Prostate gland (tissue), 2 donors: ENCODE data around the gene ACER3. TPM values are rescaled to one million over a fixed set of nuclear protein-coding genes. Genes with fewer than 3 reads are reported as not detected.

Experiments used
- DNase-seq: peaks from one replicate; pipeline ENCODE4 v3.0.0-alpha.2; 2019; ENCODE audit warnings: low spot score
- H3K27ac ChIP-seq, 2 donors: fragments of 200-600 bp; sonication (generic); 2 replicates each; pipeline ENCODE4 v1.5.1; 2017 to 2019
- H3K27me3 ChIP-seq: fragments of 200-600 bp; sonication (generic); replicated peaks from 2 replicates; pipeline ENCODE4 v1.5.1; 2019; ENCODE audit not compliant: insufficient read depth
- H3K36me3 ChIP-seq, 2 donors: fragments of 200-600 bp; sonication (generic); 1 replicate in 1 of 2; 2 replicates in 1 of 2; pipeline versions ENCODE4 v1.5.1 to v1.8.1; 2017 to 2019
- H3K4me1 ChIP-seq: fragments of 200-600 bp; sonication (generic); replicated peaks from 2 replicates; pipeline ENCODE4 v1.5.1; 2019
- H3K4me3 ChIP-seq, 2 donors: fragments of 200-600 bp; sonication (generic); 2 replicates each; pipeline ENCODE4 v1.5.1; 2017 to 2019
- H3K9me3 ChIP-seq: fragments of 200-600 bp; sonication (generic); 2 replicates; pipeline ENCODE4 v1.5.1; 2017
- POLR2A ChIP-seq: fragments of 450-650 bp; IDR thresholded peaks from one replicate; pipeline ENCODE4 v1.6.1; 2016; ENCODE audit warnings: antibody characterized with exemption, mild to moderate bottlenecking
- POLR2AphosphoS5 ChIP-seq: sonication (generic); formaldehyde crosslinking; IDR thresholded peaks from one replicate; pipeline ENCODE4 v1.6.1; 2017; ENCODE audit warnings: antibody characterized with exemption
- WGBS: methylation state at CpG from one replicate; pipeline ENCODE4 v1.1.5; 2018; 5-methylcytosine and 5-hydroxymethylcytosine counted together
- intact Hi-C: fragments of 100-400 bp; cut with DNase I; formaldehyde crosslinking; loops from one replicate; pipeline ENCODE4 v1.14.2; 2022
- total RNA-seq, 2 donors: library from RNA; depleted of rRNA; stranded (reverse); fragments of >200 nt; gene quantifications; one replicate each; pipeline ENCODE4 v1.1.0, GENCODE V29; 2016
- TF ChIP-seq, protein P1 (sequence below), 4 experiments: fragments of 200-600 bp in 2 of 4; fragments of 450-650 bp in 2 of 4; sonication (generic) in 2 of 4; IDR thresholded peaks; 1 replicate in 3 of 4; 2 replicates in 1 of 4; pipeline ENCODE4 v1.5.1; 2016 to 2019; ENCODE audit warnings: antibody characterized with exemption in 4 of 4, mild to moderate bottlenecking in 2 of 4, moderate library complexity in 2 of 4

Gene ACER3
- total RNA-seq, 2 donors from 2014 or later, result 11.3 to 11.9 TPM

DNA sequence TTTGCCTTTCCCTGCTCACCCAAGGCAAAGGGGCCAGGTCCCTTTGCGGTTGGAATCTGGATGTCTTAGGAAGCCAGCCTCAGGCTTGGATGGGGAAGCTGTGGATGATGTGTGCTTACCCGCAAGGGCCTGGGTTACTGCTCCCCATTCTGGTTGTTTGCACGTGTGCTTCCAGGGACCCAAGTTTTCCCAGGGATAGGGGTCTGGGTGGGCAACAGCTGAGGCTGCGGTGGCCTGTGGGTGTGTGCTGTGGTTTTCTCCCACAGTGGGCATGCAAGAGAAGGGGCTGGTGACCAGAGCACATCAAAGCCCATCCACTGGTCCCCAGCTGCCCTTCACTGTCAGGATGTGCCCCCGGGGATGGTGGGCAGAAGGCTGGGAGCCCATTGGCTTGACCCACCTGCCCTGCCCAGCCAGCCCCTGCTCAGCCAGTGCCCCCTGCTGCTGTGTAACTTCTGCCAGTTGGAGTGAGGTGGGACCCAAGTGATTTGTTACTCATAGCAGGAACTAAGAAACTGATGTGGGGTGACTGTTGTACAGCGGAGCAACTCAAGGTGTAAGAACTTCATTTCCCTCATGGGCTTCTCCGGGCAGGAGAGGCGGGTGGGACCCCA lies 209.4 kb downstream of the ACER3 start:
- intact Hi-C loops, result no loop called here
- no peak overlapping the region for H3K27ac ChIP-seq

DNA sequence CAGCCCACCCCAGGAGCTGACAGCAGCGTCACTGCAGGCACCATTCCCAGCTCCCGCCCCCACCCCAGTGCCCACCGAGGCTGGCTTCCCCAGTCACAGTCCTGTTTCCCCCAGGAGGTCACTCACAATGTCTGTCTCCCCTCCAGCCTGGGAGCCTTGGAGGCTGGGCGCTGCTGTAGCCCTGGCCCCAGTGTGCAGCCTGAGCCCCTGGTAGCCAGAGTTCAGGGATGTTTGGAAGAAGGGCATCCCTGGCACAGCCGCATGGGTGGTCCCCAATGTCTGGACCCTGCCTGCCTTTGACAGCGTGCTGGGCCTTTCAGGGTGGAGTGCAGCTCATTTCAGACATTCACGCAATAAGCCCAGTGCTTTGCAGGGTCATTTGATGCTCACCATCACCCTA lies 210.4 kb downstream of the ACER3 start:
- no peak for TF ChIP-seq POLR2AphosphoS5
- no peak for DNase-seq
- H3K4me3 ChIP-seq, result no peak overlapping the region
- intact Hi-C loops, result no loop called here
- H3K27me3 ChIP-seq, result no peaks in the 10 kb centered on the region
- peaks cover 29% of the 10 kb centered on the region for H3K4me1 ChIP-seq
- no peaks in the 10 kb centered on the region for H3K9me3 ChIP-seq
- WGBS, result 84% methylated on average over 6 of the region's 7 CpGs
- H3K36me3 ChIP-seq, result no peaks in the 10 kb centered on the region
- no peak overlapping the region for H3K27ac ChIP-seq

More for the DNA sequence above, 209.4 kb downstream of the ACER3 start:
- TF ChIP-seq, protein P1, sequence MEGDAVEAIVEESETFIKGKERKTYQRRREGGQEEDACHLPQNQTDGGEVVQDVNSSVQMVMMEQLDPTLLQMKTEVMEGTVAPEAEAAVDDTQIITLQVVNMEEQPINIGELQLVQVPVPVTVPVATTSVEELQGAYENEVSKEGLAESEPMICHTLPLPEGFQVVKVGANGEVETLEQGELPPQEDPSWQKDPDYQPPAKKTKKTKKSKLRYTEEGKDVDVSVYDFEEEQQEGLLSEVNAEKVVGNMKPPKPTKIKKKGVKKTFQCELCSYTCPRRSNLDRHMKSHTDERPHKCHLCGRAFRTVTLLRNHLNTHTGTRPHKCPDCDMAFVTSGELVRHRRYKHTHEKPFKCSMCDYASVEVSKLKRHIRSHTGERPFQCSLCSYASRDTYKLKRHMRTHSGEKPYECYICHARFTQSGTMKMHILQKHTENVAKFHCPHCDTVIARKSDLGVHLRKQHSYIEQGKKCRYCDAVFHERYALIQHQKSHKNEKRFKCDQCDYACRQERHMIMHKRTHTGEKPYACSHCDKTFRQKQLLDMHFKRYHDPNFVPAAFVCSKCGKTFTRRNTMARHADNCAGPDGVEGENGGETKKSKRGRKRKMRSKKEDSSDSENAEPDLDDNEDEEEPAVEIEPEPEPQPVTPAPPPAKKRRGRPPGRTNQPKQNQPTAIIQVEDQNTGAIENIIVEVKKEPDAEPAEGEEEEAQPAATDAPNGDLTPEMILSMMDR (IDR thresholded peaks at IDR 0.05), result no peak
- no peak for TF ChIP-seq POLR2AphosphoS5
- WGBS, result 92% methylated on average over 8 of the region's 8 CpGs
- H3K4me3 ChIP-seq, result no peak overlapping the region
- DNase-seq, result no peak
- no peaks in the 10 kb centered on the region for H3K36me3 ChIP-seq
- peaks cover 29% of the 10 kb centered on the region for H3K4me1 ChIP-seq
- H3K9me3 ChIP-seq, result no peaks in the 10 kb centered on the region
- no peaks in the 10 kb centered on the region for H3K27me3 ChIP-seq

- no peak for DNase-seq
- Histone ChIP-seq H3K27me3 (no peaks in the 10 kb centered on the region), H3K36me3 (no peaks in the 10 kb centered on the region), H3K27ac (peak overlapping the region; percentile 73 to 74), H3K4me3 (no peak overlapping the region), H3K4me1 (peaks cover 29% of the 10 kb centered on the region), H3K9me3 (no peaks in the 10 kb centered on the region)
- TF ChIP-seq POLR2AphosphoS5 (no peak), POLR2A (no peak)
- TF ChIP-seq, protein P1 (IDR thresholded peaks at IDR 0.05), result no peak
- intact Hi-C loops, result no loop called here
- WGBS, result 89% methylated on average over 15 of the region's 15 CpGs
These were observed 211.2 kb downstream of the ACER3 start for GRCh38 chr11:77071671-77072605.

DNA sequence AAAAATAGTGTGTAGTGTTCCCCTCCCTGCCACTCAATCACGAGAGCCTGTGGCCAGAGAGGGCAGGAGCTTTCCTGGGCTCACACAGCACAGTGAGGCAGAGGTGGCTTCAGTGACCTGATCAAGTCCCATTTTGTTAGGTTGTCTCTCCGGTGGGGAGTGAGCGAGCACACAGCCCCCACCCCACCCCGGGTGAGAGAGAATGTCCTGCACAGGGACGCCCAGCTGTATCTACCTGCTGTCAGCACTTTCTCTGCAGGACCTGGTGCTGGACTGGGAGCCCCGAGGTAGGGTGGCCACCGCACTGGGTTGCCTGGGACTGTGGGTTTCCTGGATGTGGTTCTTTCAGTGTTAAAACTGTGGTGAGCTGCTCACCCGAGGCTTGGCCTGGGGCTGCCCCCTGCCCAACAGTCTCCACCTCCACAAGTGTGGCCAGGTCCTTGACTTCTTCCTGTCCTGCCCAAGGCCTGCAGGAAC lies 212.2 kb downstream of the ACER3 start:
- no peaks in the 10 kb centered on the region for H3K36me3 ChIP-seq
- TF ChIP-seq POLR2AphosphoS5 (no peak), POLR2A (no peak)
- TF ChIP-seq, protein P1 (IDR thresholded peaks at IDR 0.05), result no peak
- H3K4me1 ChIP-seq, result peaks cover 29% of the 10 kb centered on the region
- intact Hi-C loops, result no loop called here
- WGBS, result 78% methylated on average over 7 of the region's 8 CpGs
- H3K27ac ChIP-seq, result peak overlapping the region; percentile 73 to 74
- no peak overlapping the region for H3K4me3 ChIP-seq
- DNase-seq, result no peak
- H3K9me3 ChIP-seq, result no peaks in the 10 kb centered on the region
- no peaks in the 10 kb centered on the region for H3K27me3 ChIP-seq

- peak; percentile 38 for DNase-seq
- no peak overlapping the region for H3K4me3 ChIP-seq
- peaks cover 25% of the 10 kb centered on the region for H3K4me1 ChIP-seq
- H3K27ac ChIP-seq, result peak overlapping the region; percentile 73 to 74
- TF ChIP-seq POLR2A, result no peak
- peak; percentile 58 for TF ChIP-seq POLR2AphosphoS5
- TF ChIP-seq, protein P1 (IDR thresholded peaks at IDR 0.05), result peak in 2 of 4 experiments; percentile 42 to 44
- H3K36me3 ChIP-seq, result no peaks in the 10 kb centered on the region
- 37% methylated on average over 9 of the region's 11 CpGs for WGBS
- H3K27me3 ChIP-seq, result no peaks in the 10 kb centered on the region
- intact Hi-C loops, result no loop called here
- no peaks in the 10 kb centered on the region for H3K9me3 ChIP-seq
These were observed 212.7 kb downstream of the ACER3 start for GRCh38 chr11:77073328-77074001.
